Osteoblast (primary cell): ENCODE results near the gene NRAP. TPM values are rescaled to one million over a fixed set of nuclear protein-coding genes. Genes with fewer than 3 reads are reported as not detected.

Source experiments
- DNase-seq: peaks from one replicate; pipeline ENCODE4 v3.0.0; 2011; ENCODE audit warnings: low spot score, mixed read lengths; ENCODE audit not compliant: insufficient read length; ENCODE audit errors: missing footprints
- H2AFZ ChIP-seq: 2 replicates; pipeline ENCODE4 v1.6.0; 2011; ENCODE audit warnings: mild to moderate bottlenecking, low read length
- H3K27ac ChIP-seq: 2 replicates; pipeline ENCODE4 v1.5.1; 2011; ENCODE audit warnings: mild to moderate bottlenecking, low read depth, low read length, moderate library complexity
- H3K27me3 ChIP-seq: 2 replicates; pipeline ENCODE4 v1.6.0; 2012; ENCODE audit warnings: mild to moderate bottlenecking, control low read depth, inconsistent platforms, low read length, moderate library complexity; ENCODE audit not compliant: insufficient read depth
- H3K36me3 ChIP-seq: 2 replicates; pipeline ENCODE4 v1.5.1; 2011; ENCODE audit warnings: mild to moderate bottlenecking, low read length, control low read depth, moderate library complexity; ENCODE audit not compliant: insufficient read depth
- H3K4me1 ChIP-seq: 2 replicates; pipeline ENCODE4 v1.5.1; 2011; ENCODE audit warnings: mild to moderate bottlenecking, low read length, control low read depth, moderate library complexity; ENCODE audit not compliant: insufficient read depth
- H3K4me2 ChIP-seq: 2 replicates; pipeline ENCODE4 v1.6.0; 2011; ENCODE audit warnings: mild to moderate bottlenecking, low read length; ENCODE audit not compliant: insufficient read depth
- H3K4me3 ChIP-seq: fragments of 200-600 bp; sonication (generic); 3 replicates; pipeline ENCODE4 v1.5.1; 2012; ENCODE audit warnings: mild to moderate bottlenecking, low read length, inconsistent platforms; ENCODE audit not compliant: insufficient read depth
- H3K79me2 ChIP-seq: 2 replicates; pipeline ENCODE4 v1.6.0; 2012; ENCODE audit warnings: mild to moderate bottlenecking, low read length, control low read depth, inconsistent platforms; ENCODE audit not compliant: insufficient read depth
- H3K9me3 ChIP-seq: 2 replicates; pipeline ENCODE4 v1.5.1; 2011; ENCODE audit warnings: low read depth, low read length, control low read depth
- H4K20me1 ChIP-seq: 2 replicates; pipeline ENCODE4 v1.6.0; 2012; ENCODE audit warnings: mild to moderate bottlenecking, low read length, control low read depth; ENCODE audit not compliant: insufficient read depth
- CTCF ChIP-seq: IDR thresholded peaks from 2 replicates; pipeline ENCODE4 v1.5.1; 2011; ENCODE audit warnings: mild to moderate bottlenecking, low read depth, low read length, moderate library complexity; ENCODE audit errors: extremely low read depth
- total RNA-seq: library from RNA; depleted of rRNA; stranded (reverse); fragments of >200 nt; gene quantifications from 2 replicates; pipeline ENCODE4 v1.2.3, GENCODE V29; 2012

The NRAP gene
- total RNA-seq, 1 donor: not detected

GRCh38 chr10:113609704-113610108 is 54.1 kb downstream of the NRAP start:
- Histone ChIP-seq H3K27me3 (peaks cover 9% of the 10 kb centered on the region), H2AFZ (no peak overlapping the region), H3K27ac (no peak overlapping the region), H3K36me3 (no peaks in the 10 kb centered on the region), H3K4me1 (no peaks in the 10 kb centered on the region), H3K79me2 (no peaks in the 10 kb centered on the region), H4K20me1 (no peaks in the 10 kb centered on the region), H3K4me3 (no peak overlapping the region), H3K4me2 (no peak overlapping the region), H3K9me3 (no peaks in the 10 kb centered on the region)
- no peak for DNase-seq
- TF ChIP-seq CTCF: no peak

- H3K9me3 ChIP-seq: no peaks in the 10 kb centered on the region
- H3K4me1 ChIP-seq: no peaks in the 10 kb centered on the region
- H4K20me1 ChIP-seq: no peaks in the 10 kb centered on the region
- H3K27me3 ChIP-seq: no peaks in the 10 kb centered on the region
- no peak overlapping the region for H2AFZ ChIP-seq
- no peak overlapping the region for H3K27ac ChIP-seq
- H3K4me2 ChIP-seq: no peak overlapping the region
- no peaks in the 10 kb centered on the region for H3K36me3 ChIP-seq
- TF ChIP-seq CTCF: no peak
- no peak overlapping the region for H3K4me3 ChIP-seq
- DNase-seq: no peak
- H3K79me2 ChIP-seq: no peaks in the 10 kb centered on the region
Observed at GRCh38 chr10:113605268-113605978, 58.4 kb downstream of the NRAP start.

GRCh38 chr10:113604572-113604971 is 59.3 kb downstream of the NRAP start:
- Histone ChIP-seq H3K27ac (no peak overlapping the region), H3K4me3 (no peak overlapping the region), H3K4me1 (no peaks in the 10 kb centered on the region), H3K36me3 (no peaks in the 10 kb centered on the region), H3K4me2 (no peak overlapping the region), H4K20me1 (no peaks in the 10 kb centered on the region), H3K79me2 (no peaks in the 10 kb centered on the region), H3K27me3 (no peaks in the 10 kb centered on the region), H2AFZ (no peak overlapping the region), H3K9me3 (no peaks in the 10 kb centered on the region)
- TF ChIP-seq CTCF: no peak
- no peak for DNase-seq

GRCh38 chr10:113603057-113603777 is 60.6 kb downstream of the NRAP start:
- no peak overlapping the region for H3K27ac ChIP-seq
- no peaks in the 10 kb centered on the region for H3K4me1 ChIP-seq
- no peaks in the 10 kb centered on the region for H3K27me3 ChIP-seq
- H2AFZ ChIP-seq: no peak overlapping the region
- H3K4me2 ChIP-seq: no peak overlapping the region
- no peaks in the 10 kb centered on the region for H3K36me3 ChIP-seq
- H3K9me3 ChIP-seq: no peaks in the 10 kb centered on the region
- H3K79me2 ChIP-seq: no peaks in the 10 kb centered on the region
- no peak for DNase-seq
- no peaks in the 10 kb centered on the region for H4K20me1 ChIP-seq
- no peak for TF ChIP-seq CTCF
- no peak overlapping the region for H3K4me3 ChIP-seq
